ENCODE results near the gene ST7.

- no peak for TF ChIP-seq CTCF (conservative IDR thresholded peaks at IDR 0.05 in 1 of 2, IDR thresholded peaks at IDR 0.05 in 1 of 2; ENCODE audit: extremely low read depth in 1 of 2, insufficient read depth in 1 of 2, low read depth in 1 of 2, low read length in 2 of 2)
- no peak for TF ChIP-seq EZH2 (IDR thresholded peaks at IDR 0.05; ENCODE audit: borderline replicate concordance, low read length)
Measured at GRCh38 chr7:117132321-117133120, 179.2 kb downstream of the ST7 start.

All from mammary epithelial cell (primary cell).